H1 (cell line): ENCODE results near the gene C2orf80. TPM values are rescaled to one million over a fixed set of nuclear protein-coding genes. Genes with fewer than 3 reads are reported as not detected.
A peak's percentile ranks its signal among the peaks of the same experiment; 100 is the strongest.

Experiments
- CTCF ChIA-PET: fragments of 300-600 bp; sonication (Branson Sonifier 250); formaldehyde crosslinking; loops from one replicate; lab custom pipeline; 2021; ENCODE audit not compliant: partially characterized antibody; lab: Charles Lee
- POLR2A ChIA-PET: fragments of 300-600 bp; sonication (Branson Sonifier 250); formaldehyde crosslinking; loops from one replicate; lab custom pipeline; 2021; ENCODE audit warnings: inconsistent platforms; ENCODE audit not compliant: partially characterized antibody; lab: Charles Lee
- DNase-seq, 2 experiments: peaks; one replicate each; pipeline versions ENCODE4 v3.0.0 to v3.0.0-alpha.2; 2010 to 2022; ENCODE audit warnings: low spot score in 2 of 2, low read depth in 1 of 2, mixed read lengths in 1 of 2
- FAIRE-seq: peaks from 2 replicates; lab custom pipeline; 2011; peaks lifted over from hg19 to GRCh38; lab: Jason Lieb, UNC
- H2AFZ ChIP-seq: 2 replicates; pipeline ENCODE4 v1.8.1; 2012; ENCODE audit warnings: low read length, inconsistent platforms
- H2AK5ac ChIP-seq: 2 replicates; pipeline ENCODE4 v1.6.1; 2013; ENCODE audit warnings: low read depth, low read length
- H2BK120ac ChIP-seq: replicated peaks from 2 replicates; pipeline ENCODE3; 2013; ENCODE audit warnings: low read depth, low read length, inconsistent platforms
- H2BK12ac ChIP-seq: 2 replicates; pipeline ENCODE4 v1.6.1; 2013; ENCODE audit warnings: low read depth, low read length
- H2BK15ac ChIP-seq: 2 replicates; pipeline ENCODE4 v1.6.1; 2013; ENCODE audit warnings: low read length
- H2BK20ac ChIP-seq: 2 replicates; pipeline ENCODE4 v1.6.1; 2013; ENCODE audit warnings: low read length
- H2BK5ac ChIP-seq: 2 replicates; pipeline ENCODE4 v1.6.1; 2013; ENCODE audit warnings: low read depth, low read length
- H3K14ac ChIP-seq: 2 replicates; pipeline ENCODE4 v1.6.1; 2013; ENCODE audit warnings: inconsistent platforms; ENCODE audit not compliant: insufficient read length
- H3K18ac ChIP-seq: 2 replicates; pipeline ENCODE4 v1.6.1; 2013; ENCODE audit warnings: low read length; ENCODE audit errors: extremely low read depth
- H3K23ac ChIP-seq: 2 replicates; pipeline ENCODE4 v1.6.1; 2013; ENCODE audit warnings: inconsistent platforms; ENCODE audit not compliant: insufficient read length
- H3K23me2 ChIP-seq: 2 replicates; pipeline ENCODE4 v1.6.1; 2013; ENCODE audit warnings: low read depth, low read length
- H3K27ac ChIP-seq: 2 replicates; pipeline ENCODE4 v1.6.1; 2011; ENCODE audit warnings: low read depth, low read length, inconsistent platforms
- H3K27me3 ChIP-seq, 4 experiments: replicated peaks in 1 of 4; 1 replicate in 1 of 4; 2 replicates in 3 of 4; pipeline versions ENCODE4 v1.6.1 to v1.8.1; 2011 to 2013; ENCODE audit warnings: low read length in 3 of 4, mild to moderate bottlenecking in 3 of 4, inconsistent platforms in 2 of 4, mixed read lengths in 2 of 4, moderate library complexity in 1 of 4; ENCODE audit not compliant: control insufficient read depth in 3 of 4, insufficient read depth in 3 of 4; ENCODE audit errors: extremely low read depth in 1 of 4
- H3K36me3 ChIP-seq, 4 experiments: 2 replicates each; pipeline versions ENCODE4 v1.6.1 to v1.8.1; 2011 to 2013; ENCODE audit warnings: mild to moderate bottlenecking in 4 of 4, low read length in 3 of 4, moderate library complexity in 2 of 4, control low read depth in 1 of 4, inconsistent platforms in 1 of 4; ENCODE audit not compliant: insufficient read depth in 4 of 4, control insufficient read depth in 2 of 4
- H3K4ac ChIP-seq: replicated peaks from 2 replicates; pipeline ENCODE3; 2013; ENCODE audit warnings: low read length, low read depth, mixed read lengths, inconsistent platforms; ENCODE audit not compliant: insufficient read length
- H3K4me1 ChIP-seq, 4 experiments: replicated peaks in 1 of 4; 1 replicate in 1 of 4; 2 replicates in 3 of 4; pipeline versions ENCODE4 v1.6.1 to v1.8.1; 2011 to 2013; ENCODE audit warnings: low read length in 3 of 4, inconsistent platforms in 2 of 4, mixed read lengths in 1 of 4; ENCODE audit not compliant: insufficient read depth in 4 of 4, control insufficient read depth in 3 of 4
- H3K4me2 ChIP-seq, 2 experiments: 2 replicates each; pipeline versions ENCODE4 v1.6.1 to v1.8.1; 2011 to 2013; ENCODE audit warnings: low read depth in 2 of 2, low read length in 2 of 2, control low read depth in 1 of 2, inconsistent platforms in 1 of 2, mild to moderate bottlenecking in 1 of 2; ENCODE audit not compliant: insufficient read depth in 1 of 2
- H3K4me3 ChIP-seq, 4 experiments: fragments of 200-600, 300-600 bp in 1 of 4; sonication (generic), shearing (Covaris generic), sonication (Bioruptor Twin) in 1 of 4; 2 replicates each; pipeline versions ENCODE4 v1.5.1 to v1.8.1; 2011 to 2016; ENCODE audit warnings: low read length in 4 of 4, low read depth in 3 of 4, control low read depth in 2 of 4, inconsistent platforms in 2 of 4, mild to moderate bottlenecking in 2 of 4, mixed read lengths in 1 of 4, moderate library complexity in 1 of 4; ENCODE audit not compliant: insufficient read depth in 2 of 4; ENCODE audit errors: extremely low read depth in 1 of 4
- H3K56ac ChIP-seq: replicated peaks from 2 replicates; pipeline ENCODE3; 2013; ENCODE audit warnings: low read depth, mild to moderate bottlenecking, mixed read lengths, low read length, inconsistent platforms; ENCODE audit not compliant: insufficient read length
- H3K79me1 ChIP-seq: 2 replicates; pipeline ENCODE4 v1.6.1; 2013; ENCODE audit warnings: low read depth, low read length, control low read depth
- H3K79me2 ChIP-seq, 2 experiments: 2 replicates each; pipeline versions ENCODE4 v1.6.1 to v1.8.1; 2012 to 2013; ENCODE audit warnings: low read length in 2 of 2, mild to moderate bottlenecking in 2 of 2, inconsistent platforms in 1 of 2; ENCODE audit not compliant: insufficient read depth in 2 of 2, control insufficient read depth in 1 of 2
- H3K9ac ChIP-seq, 4 experiments: replicated peaks in 1 of 4; 1 replicate in 1 of 4; 2 replicates in 3 of 4; pipeline versions ENCODE4 v1.6.1 to v1.8.1; 2011 to 2013; ENCODE audit warnings: low read depth in 3 of 4, low read length in 3 of 4, control low read depth in 2 of 4, mild to moderate bottlenecking in 2 of 4, moderate library complexity in 2 of 4, inconsistent platforms in 1 of 4; ENCODE audit errors: extremely low read depth in 1 of 4
- H3K9me3 ChIP-seq, 2 experiments: 2 replicates each; pipeline versions ENCODE4 v1.6.1 to v1.8.1; 2012 to 2013; ENCODE audit warnings: mild to moderate bottlenecking in 2 of 2, moderate library complexity in 2 of 2, control low read depth in 1 of 2, inconsistent platforms in 1 of 2, low read depth in 1 of 2, low read length in 1 of 2, mixed read lengths in 1 of 2; ENCODE audit not compliant: insufficient read depth in 2 of 2
- H4K20me1 ChIP-seq, 2 experiments: replicated peaks in 1 of 2; 2 replicates each; pipeline versions ENCODE3 to v1.8.1; 2011 to 2013; ENCODE audit warnings: inconsistent platforms in 2 of 2, low read length in 2 of 2, mild to moderate bottlenecking in 1 of 2; ENCODE audit not compliant: insufficient read depth in 2 of 2, control insufficient read depth in 1 of 2
- H4K5ac ChIP-seq: 2 replicates; pipeline ENCODE4 v1.6.1; 2013; ENCODE audit warnings: low read length, low read depth, mixed read lengths, inconsistent platforms; ENCODE audit not compliant: insufficient read length
- H4K8ac ChIP-seq: 2 replicates; pipeline ENCODE4 v1.8.0; 2013; ENCODE audit warnings: mild to moderate bottlenecking, moderate library complexity, low read length, inconsistent platforms; ENCODE audit not compliant: insufficient read depth; ENCODE audit errors: extremely low read depth
- H4K91ac ChIP-seq: replicated peaks from 2 replicates; pipeline ENCODE3; 2013; ENCODE audit warnings: low read length, mixed read lengths, inconsistent platforms; ENCODE audit not compliant: insufficient read length
- BCL11A ChIP-seq, 2 experiments: IDR thresholded peaks; one replicate each; pipeline ENCODE4 v1.6.1; 2011; ENCODE audit warnings: low read depth in 2 of 2, low read length in 2 of 2, mild to moderate bottlenecking in 2 of 2
- BRCA1 ChIP-seq: IDR thresholded peaks from 2 replicates; pipeline ENCODE4 v1.6.1; 2012; ENCODE audit warnings: low read depth, low read length, improper control_type of control experiment
- CTBP2 ChIP-seq: IDR thresholded peaks from 2 replicates; pipeline ENCODE4 v1.7.0; 2011; ENCODE audit warnings: borderline replicate concordance, mild to moderate bottlenecking, moderate library complexity, mixed read lengths, low read length; ENCODE audit not compliant: insufficient read depth, insufficient read length
- FOSL1 ChIP-seq: IDR thresholded peaks from 2 replicates; pipeline ENCODE4 v1.6.1; 2011; ENCODE audit warnings: mild to moderate bottlenecking, low read depth, low read length, moderate library complexity; ENCODE audit not compliant: insufficient read depth
- JUN ChIP-seq: IDR thresholded peaks from 2 replicates; pipeline ENCODE4 v1.6.1; 2011; ENCODE audit warnings: low read depth, mild to moderate bottlenecking, improper control_type of control experiment, low read length
- RNF2 ChIP-seq: fragments of 200-900, 300-1000 bp; sonication (generic); IDR thresholded peaks from 2 replicates; pipeline ENCODE4 v1.7.1; 2016; ENCODE audit warnings: borderline replicate concordance, low read depth, mild to moderate bottlenecking, antibody characterized with exemption, low read length; ENCODE audit not compliant: poor library complexity, severe bottlenecking; ENCODE audit errors: missing control alignments
- ZNF274 ChIP-seq: IDR thresholded peaks from 2 replicates; pipeline ENCODE4 v1.7.0; 2012; ENCODE audit warnings: low read length, borderline replicate concordance; ENCODE audit errors: extremely low read depth
- WGBS, 2 experiments: shearing (Covaris generic) in 1 of 2; methylation state at CpG; one replicate each; pipeline versions ENCODE4 v1.1.6 to v1.1.7; 2013 to 2015; ENCODE audit warnings: low lambda C conversion rate in 2 of 2, mixed read lengths in 2 of 2, inconsistent platforms in 1 of 2, low coverage in 1 of 2, missing lambda C conversion rate in 1 of 2; ENCODE audit not compliant: insufficient replicate concordance in 2 of 2, insufficient coverage in 1 of 2, insufficient read length in 1 of 2; ENCODE audit errors: extremely low coverage in 1 of 2, missing lambda C conversion rate in 1 of 2; 5-methylcytosine and 5-hydroxymethylcytosine counted together
- polyA plus RNA-seq, 7 experiments: library from polyadenylated mRNA; depleted of rRNA in 3 of 7; stranded (reverse) in 5 of 7; unstranded in 2 of 7; fragments of >200 nt in 5 of 7; fragments of 200-250 nt in 2 of 7; gene quantifications; 1 replicate in 5 of 7; 2 replicates in 1 of 7; 4 replicates in 1 of 7; pipeline versions ENCODE4 v1.2.1 to v1.2.3, GENCODE V29; 2011 to 2013; ENCODE audit warnings: missing spikeins in 2 of 7, mixed read lengths in 2 of 7
- total RNA-seq: library from RNA; stranded (reverse); fragmentation: NEBNext Ultra II Directional; extraction: Animal tissue kit (Norgen Biotek cat#: 25700); gene quantifications from 2 replicates; pipeline ENCODE4 v1.2.1, GENCODE V29; 2021

The C2orf80 gene
- total and polyA plus RNA-seq, 2 of the 8 experiments (the other 6 are each of a cell fraction or from before 2014, with no cell fraction given): 0.97 to 1.1 TPM

DNA sequence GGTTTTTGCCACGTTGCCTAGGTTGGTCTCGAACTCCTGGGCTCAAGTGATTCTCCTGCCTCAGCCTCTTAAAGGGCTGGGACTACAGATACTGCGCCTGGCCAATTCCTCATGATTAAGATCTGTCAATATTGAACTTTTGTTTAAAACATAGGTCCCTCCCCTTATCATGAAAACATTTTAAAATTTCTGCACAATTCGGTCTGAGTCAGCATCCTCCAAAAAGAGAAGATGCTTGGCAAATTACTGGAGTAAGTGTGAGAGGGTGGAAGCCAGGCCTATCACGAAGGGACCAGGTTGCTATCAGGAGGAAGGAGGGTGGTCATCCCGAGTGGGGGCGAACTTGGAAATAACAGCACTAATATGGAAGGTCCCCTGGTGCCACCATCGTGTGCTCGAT is 15.7 kb downstream of the C2orf80 start:
- Histone ChIP-seq H2BK5ac (no peak overlapping the region), H4K5ac (no peak overlapping the region), H4K20me1 (no peaks in the 10 kb centered on the region), H3K4me3 (no peak overlapping the region), H2AK5ac (no peak overlapping the region), H3K23ac (no peak overlapping the region), H3K4ac (no peak overlapping the region), H2BK15ac (no peak overlapping the region), H3K79me1 (no peaks in the 10 kb centered on the region), H4K91ac (no peak overlapping the region), H3K56ac (no peak overlapping the region), H2AFZ (0 out of 2 replicates have a peak overlapping the region, but pooled peaks have one; percentile 23), H3K14ac (no peak overlapping the region), H3K9ac (no peak overlapping the region), H3K4me2 (no peak overlapping the region), H2BK12ac (no peak overlapping the region), H2BK120ac (no peak overlapping the region), H3K36me3 (no peaks in the 10 kb centered on the region), H3K9me3 (no peaks in the 10 kb centered on the region), H4K8ac (no peak overlapping the region), H2BK20ac (no peak overlapping the region), H3K27me3 (no peaks in the 10 kb centered on the region), H3K4me1 (peaks cover 0 to under 1% (median 0%) of the 10 kb centered on the region in 4 experiments; a peak in 2 of 7 replicates), H3K27ac (no peak overlapping the region), H3K18ac (no peak overlapping the region), H3K79me2 (no peaks in the 10 kb centered on the region), H3K23me2 (peaks cover 3% of the 10 kb centered on the region; the same call in 1 of the 2 replicates)
- ChIA-PET POLR2A (interaction anchor here (0.9 to 2.5 kb wide), 2 partner anchors 9 to 80 kb away, joined by 4 to 17 read pairs; partner anchors contain the start of gene IDH1), CTCF (interaction anchor here (0.8 to 5.2 kb wide), 26 partner anchors 9 to 164 kb away, joined by 3 to 56 read pairs (median 12); partner anchors contain the start of genes C2orf80, CRYGA, CRYGB and CRYGC)
- DNase-seq (no peak), FAIRE-seq (no peak)
- WGBS, 2 experiments: 94% methylated on average over 9 of the region's 9 CpGs; no CpG with 5 or more reads in 1 of the 2 experiments
- TF ChIP-seq BRCA1 (no peak), RNF2 (no peak), CTBP2 (no peak), FOSL1 (no peak), BCL11A (IDR thresholded peaks at IDR 0.05; ENCODE audit: low read depth in 2 of 2, low read length in 2 of 2) (no peak), ZNF274 (no peak), JUN (no peak)
